GM18907 (cell line): Measurements from ENCODE around the gene ZYG11B.
"Not testable (repeated sequence)": the region's sequence is repeated elsewhere in the genome, so short reads cannot be mapped to it uniquely, and the experiment has no call there.

Experiments
- ATAC-seq: cut with Tn5 transposase; IDR thresholded peaks from one replicate; pipeline ENCODE4 v1.9.1; 2021; ENCODE audit warnings: mild to moderate bottlenecking, moderate library complexity; ENCODE audit not compliant: unreplicated experiment

The ZYG11B gene

GRCh38 chr1:52751589-52752483, 25.6 kb downstream of the ZYG11B start:
- no peak for ATAC-seq

DNA sequence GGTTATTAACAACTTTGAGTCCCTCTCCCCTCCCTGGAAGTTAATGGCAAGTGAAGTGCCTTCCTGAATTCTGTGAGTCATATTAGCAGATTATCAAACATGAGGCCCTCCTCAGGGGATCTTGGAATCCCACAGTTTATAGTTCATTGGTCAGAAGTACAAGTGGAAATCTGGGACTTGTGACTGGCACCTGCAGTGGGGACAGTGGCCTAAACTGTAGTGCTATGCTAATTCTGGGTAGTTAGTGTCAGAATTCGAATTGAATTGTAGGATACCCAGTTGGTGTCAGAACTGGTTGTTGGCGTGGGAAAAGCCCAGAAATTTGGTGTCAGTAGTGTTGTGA, 26.2 kb downstream of the ZYG11B start:
- ATAC-seq = no peak

DNA sequence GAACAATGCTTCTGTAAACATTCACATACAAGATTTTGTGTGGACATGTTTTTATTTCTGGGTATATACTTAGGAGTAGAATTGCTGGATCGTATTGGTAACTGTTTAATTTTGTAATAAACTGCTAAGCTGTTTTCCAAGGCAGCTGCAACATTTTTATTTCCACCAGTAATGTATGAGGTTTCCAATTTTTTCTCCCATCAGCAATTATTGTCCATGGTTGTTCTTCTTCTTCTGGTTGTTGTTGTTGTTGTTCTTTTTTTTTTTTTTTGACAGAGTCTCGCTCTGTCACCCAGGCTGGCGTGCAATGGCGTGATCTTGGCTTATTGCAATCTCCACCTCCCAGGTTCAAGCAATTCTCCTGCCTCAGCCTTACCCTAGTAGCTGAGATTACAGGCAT, 26.9 kb downstream of the ZYG11B start:
- no peak for ATAC-seq

- no peak for ATAC-seq
Measured at GRCh38 chr1:52756020-52756419, 29.8 kb downstream of the ZYG11B start.

- no peak for ATAC-seq
Measured at GRCh38 chr1:52759908-52760307, 33.7 kb downstream of the ZYG11B start.

- ATAC-seq = no peak
Measured at GRCh38 chr1:52767596-52768280, 41.5 kb downstream of the ZYG11B start.

- ATAC-seq = no peak
Measured at GRCh38 chr1:52769346-52770033, 43.2 kb downstream of the ZYG11B start.

DNA sequence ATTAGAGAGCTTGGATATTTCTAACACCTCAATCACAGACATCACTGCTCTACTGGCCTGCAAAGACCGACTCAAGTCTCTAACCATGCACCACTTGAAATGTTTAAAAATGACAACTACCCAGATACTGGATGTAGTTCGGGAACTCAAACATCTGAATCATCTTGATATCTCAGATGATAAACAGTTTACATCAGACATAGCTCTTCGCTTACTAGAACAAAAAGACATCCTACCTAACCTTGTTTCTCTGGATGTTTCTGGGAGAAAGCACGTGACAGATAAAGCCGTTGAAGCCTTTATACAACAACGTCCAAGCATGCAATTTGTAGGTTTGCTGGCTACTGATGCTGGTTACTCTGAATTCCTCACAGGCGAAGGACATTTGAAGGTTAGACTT, 45.1 kb downstream of the ZYG11B start:
- no peak for ATAC-seq

GRCh38 chr1:52786148-52786547, 59.9 kb downstream of the ZYG11B start:
- ATAC-seq = no peak

DNA sequence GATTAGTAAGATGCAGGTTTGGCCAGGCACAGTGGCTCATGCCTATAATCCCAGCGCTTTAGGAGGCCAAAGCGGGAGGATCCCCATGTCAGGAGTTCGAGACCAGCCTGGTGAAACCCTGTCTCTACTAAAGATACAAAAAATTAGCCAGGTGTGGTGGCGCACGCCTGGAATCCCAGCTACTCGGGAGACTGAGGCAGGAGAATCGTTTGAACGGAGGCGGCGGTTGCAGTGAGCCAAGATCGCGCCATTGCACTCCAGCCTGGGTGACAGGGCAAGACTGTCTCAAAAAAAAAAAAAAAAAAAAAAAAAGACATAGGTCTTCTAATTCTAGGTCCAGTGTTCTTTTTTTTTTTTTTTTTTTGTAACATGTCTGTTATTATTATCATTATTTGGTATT, 64.2 kb downstream of the ZYG11B start:
- ATAC-seq = not testable (repeated sequence)

GRCh38 chr1:52792036-52792435, 65.8 kb downstream of the ZYG11B start:
- ATAC-seq = no peak

- ATAC-seq = not testable (repeated sequence)
Measured at GRCh38 chr1:52793717-52794116, 67.5 kb downstream of the ZYG11B start.

- no peak for ATAC-seq
Measured at GRCh38 chr1:52795464-52795863, 69.2 kb downstream of the ZYG11B start.

DNA sequence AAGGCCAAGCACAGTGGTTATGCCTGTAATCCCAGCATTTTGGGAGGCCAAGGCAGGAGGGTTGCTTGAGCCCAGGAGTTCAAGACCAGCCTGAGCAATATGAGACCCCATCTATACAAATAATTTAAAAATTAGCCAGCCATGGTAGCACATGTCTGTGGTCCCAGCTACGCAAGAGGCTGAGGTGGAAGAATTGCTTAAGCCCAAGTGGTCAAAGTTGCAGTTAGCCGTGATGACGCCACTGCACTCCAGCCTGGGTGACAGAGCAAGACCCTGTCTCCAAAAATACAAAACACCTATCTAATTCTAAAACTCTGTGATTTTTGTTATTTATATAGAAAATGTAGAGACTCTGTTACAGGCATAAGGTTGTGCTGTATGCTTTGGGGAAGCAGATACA, 72.1 kb downstream of the ZYG11B start:
- no peak for ATAC-seq

DNA sequence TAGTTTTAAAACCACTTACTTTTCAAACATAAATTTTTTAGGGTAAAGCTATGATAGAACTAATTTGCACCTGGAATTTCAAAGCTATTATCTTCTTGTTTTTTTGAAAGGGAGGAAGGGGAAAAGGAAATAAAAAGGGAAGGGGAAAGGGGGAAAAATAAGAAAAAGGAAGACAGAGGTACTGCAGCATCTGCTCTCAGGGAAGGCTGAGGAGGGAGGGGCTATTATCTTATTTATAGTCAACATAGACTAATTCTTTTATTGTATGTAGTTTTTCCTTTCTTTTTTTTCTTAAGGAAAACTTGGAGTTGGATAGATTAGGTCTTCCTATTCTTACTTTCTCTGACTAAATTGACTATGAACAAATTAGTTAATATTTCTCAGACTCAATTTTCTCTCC, 74.8 kb downstream of the ZYG11B start:
- no peak for ATAC-seq

GRCh38 chr1:52804083-52804482, 77.8 kb downstream of the ZYG11B start:
- not testable (repeated sequence) for ATAC-seq

- ATAC-seq = no peak
Measured at GRCh38 chr1:52814465-52814864, 88.2 kb downstream of the ZYG11B start.

- ATAC-seq = not testable (repeated sequence)
Measured at GRCh38 chr1:52820830-52821229, 94.6 kb downstream of the ZYG11B start.

DNA sequence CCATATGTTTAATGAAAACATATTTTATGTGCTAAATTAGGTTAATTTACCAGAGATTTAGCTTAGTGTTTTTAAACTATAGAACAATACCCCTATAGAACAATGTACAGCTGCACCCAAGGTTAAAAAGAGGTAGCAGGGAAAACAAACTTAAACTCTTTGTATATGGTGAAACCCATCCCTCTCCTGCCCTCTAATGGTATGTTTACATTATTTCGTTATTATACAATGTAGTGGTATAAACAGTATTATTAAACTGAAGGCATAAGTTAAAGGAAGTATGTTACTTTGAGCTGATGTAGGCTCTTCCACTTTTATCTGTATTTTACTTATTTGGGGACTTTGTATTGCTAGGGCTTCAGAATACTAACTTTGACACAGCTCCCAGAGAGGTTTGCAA, 99.6 kb downstream of the ZYG11B start:
- no peak for ATAC-seq

GRCh38 chr1:52834798-52835197, 108.5 kb downstream of the ZYG11B start:
- ATAC-seq = no peak

DNA sequence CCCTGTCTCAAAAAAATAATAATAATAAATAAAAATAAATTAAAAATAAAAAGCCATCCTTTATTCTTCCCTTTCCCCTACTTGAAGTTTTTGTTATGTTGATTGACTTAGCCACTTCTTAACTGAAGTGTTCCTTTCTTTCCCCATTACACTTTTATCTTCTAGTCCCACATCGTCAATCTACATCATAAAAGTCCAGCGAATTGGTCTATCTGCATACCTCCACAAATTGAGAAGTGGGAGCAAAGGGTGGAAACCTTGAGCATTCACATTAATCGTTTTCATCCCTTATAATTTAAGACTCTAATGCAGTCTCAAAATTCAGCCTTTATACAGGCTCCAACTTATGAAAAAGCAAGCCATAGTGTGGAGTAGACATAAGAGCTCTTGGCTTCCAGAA, 109.8 kb downstream of the ZYG11B start:
- ATAC-seq = no peak

DNA sequence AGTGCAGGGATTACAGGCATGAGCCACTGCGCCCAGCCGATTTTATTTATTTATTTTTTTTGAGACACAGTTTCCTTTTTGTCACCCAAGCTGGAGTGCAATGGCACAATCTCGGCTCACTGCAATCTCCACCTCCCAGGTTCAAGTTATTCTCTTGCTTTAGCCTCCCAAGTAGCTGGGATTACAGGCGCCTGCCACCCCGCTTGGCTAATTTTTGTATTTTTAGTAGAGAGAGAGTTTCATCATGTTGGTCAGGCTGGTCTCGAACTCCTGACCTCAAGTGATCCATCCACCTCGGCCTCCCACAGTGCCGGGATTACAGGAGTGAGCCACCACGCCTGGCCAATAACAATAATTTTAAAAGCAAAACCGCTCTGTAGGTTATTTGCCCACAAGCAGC, 112.9 kb downstream of the ZYG11B start:
- ATAC-seq = not testable (repeated sequence)
